WTC11 (cell line): ENCODE measurements around the gene ZNF75A. TPM values are rescaled to one million over a fixed set of nuclear protein-coding genes. Genes with fewer than 3 reads are reported as not detected.
A peak's percentile ranks its signal among the peaks of the same experiment; 100 is the strongest.

Source experiments
- ATAC-seq: fragments of 200-7000 bp; cut with Tn5 transposase; 2 replicates; pipeline ENCODE4 v1.10.0; 2021; ENCODE audit warnings: mild to moderate bottlenecking, moderate library complexity
- CTCF ChIA-PET: fragments of 300-600 bp; sonication (Branson Sonifier 250); formaldehyde crosslinking; loops from one replicate; lab custom pipeline; 2021; ENCODE audit warnings: antibody characterized with exemption; lab: Charles Lee
- POLR2A ChIA-PET: fragments of 350-600 bp; sonication (Branson Sonifier 250); formaldehyde crosslinking; loops from one replicate; lab custom pipeline; 2021; ENCODE audit warnings: antibody characterized with exemption; lab: Charles Lee
- DNase-seq: peaks from one replicate; pipeline ENCODE4 v3.0.0; 2021; ENCODE audit warnings: low spot score
- H3K27ac Mint-ChIP-seq: 2 replicates; pipeline ENCODE4 v1.8.0; 2021; ENCODE audit warnings: mixed read lengths
- H3K27me3 Mint-ChIP-seq: 2 replicates; pipeline ENCODE4 v1.8.0; 2021; ENCODE audit warnings: low read depth, mild to moderate bottlenecking, moderate library complexity, mixed read lengths
- H3K36me3 Mint-ChIP-seq: 2 replicates; pipeline ENCODE4 v1.8.0; 2021; ENCODE audit warnings: mixed read lengths
- H3K4me1 Mint-ChIP-seq: 2 replicates; pipeline ENCODE4 v1.8.0; 2022; ENCODE audit warnings: mixed read lengths
- H3K4me3 Mint-ChIP-seq: 2 replicates; pipeline ENCODE4 v1.8.0; 2021; ENCODE audit warnings: mild to moderate bottlenecking, moderate library complexity, mixed read lengths
- H3K9me3 Mint-ChIP-seq: 2 replicates; pipeline ENCODE4 v1.8.0; 2021; ENCODE audit warnings: mixed read lengths
- AR ChIP-seq: fragments of 250-450 bp; sonication (Bioruptor Pico); IDR thresholded peaks from 2 replicates; pipeline ENCODE4 v1.9.0; 2021; ENCODE audit warnings: mild to moderate bottlenecking
- ATF1 ChIP-seq: sonication (generic); formaldehyde crosslinking; IDR thresholded peaks from 2 replicates; pipeline ENCODE4 v1.8.1; 2023; ENCODE audit warnings: mild to moderate bottlenecking, moderate library complexity, missing genetic modification reagents
- E2F4 ChIP-seq: sonication (generic); formaldehyde crosslinking; IDR thresholded peaks from 2 replicates; pipeline ENCODE4 v1.8.1; 2022; ENCODE audit warnings: low read depth, mild to moderate bottlenecking, moderate library complexity, missing genetic modification reagents, borderline replicate concordance
- FOXP1 ChIP-seq: sonication (generic); formaldehyde crosslinking; IDR thresholded peaks from 2 replicates; pipeline ENCODE4 v1.8.0; 2022; ENCODE audit warnings: missing genetic modification reagents, mild to moderate bottlenecking, moderate library complexity, borderline replicate concordance
- FOXP4 ChIP-seq: sonication (generic); formaldehyde crosslinking; IDR thresholded peaks from 2 replicates; pipeline ENCODE4 v1.8.0; 2022; ENCODE audit warnings: mild to moderate bottlenecking, missing genetic modification reagents
- GABPB1 ChIP-seq: sonication (generic); formaldehyde crosslinking; IDR thresholded peaks from 2 replicates; pipeline ENCODE4 v1.8.1; 2023; ENCODE audit warnings: mild to moderate bottlenecking, missing genetic modification reagents
- JAZF1 ChIP-seq: fragments of 250-450 bp; sonication (Bioruptor Pico); IDR thresholded peaks from 2 replicates; pipeline ENCODE4 v1.9.0; 2021; ENCODE audit warnings: moderate library complexity, mild to moderate bottlenecking, inconsistent platforms
- KAT7 ChIP-seq: sonication (generic); formaldehyde crosslinking; IDR thresholded peaks from 2 replicates; pipeline ENCODE4 v1.8.1; 2023; ENCODE audit warnings: missing genetic modification reagents, mild to moderate bottlenecking, borderline replicate concordance
- NFE2L1 ChIP-seq: sonication (generic); formaldehyde crosslinking; IDR thresholded peaks from 2 replicates; pipeline ENCODE4 v1.8.1; 2023; ENCODE audit warnings: missing genetic modification reagents
- NR2C2 ChIP-seq: sonication (generic); formaldehyde crosslinking; IDR thresholded peaks from 2 replicates; pipeline ENCODE4 v1.8.0; 2022; ENCODE audit warnings: mild to moderate bottlenecking, missing genetic modification reagents
- NR3C1 ChIP-seq: sonication (generic); formaldehyde crosslinking; conservative IDR thresholded peaks from 2 replicates; pipeline ENCODE4 v1.8.1; 2023; ENCODE audit warnings: low read depth, mild to moderate bottlenecking, missing genetic modification reagents
- OVOL2 ChIP-seq: fragments of 250-450 bp; sonication (Bioruptor Pico); IDR thresholded peaks from 2 replicates; pipeline ENCODE4 v1.9.0; 2021; ENCODE audit warnings: mild to moderate bottlenecking, borderline replicate concordance
- PRDM15 ChIP-seq: sonication (generic); formaldehyde crosslinking; IDR thresholded peaks from 2 replicates; pipeline ENCODE4 v1.8.0; 2022; ENCODE audit warnings: missing genetic modification reagents
- PREB ChIP-seq: sonication (generic); formaldehyde crosslinking; IDR thresholded peaks from 2 replicates; pipeline ENCODE4 v1.8.1; 2022; ENCODE audit warnings: mild to moderate bottlenecking, missing genetic modification reagents, moderate library complexity, borderline replicate concordance
- RORB ChIP-seq: fragments of 250-450 bp; sonication (Bioruptor Pico); IDR thresholded peaks from 2 replicates; pipeline ENCODE4 v1.9.0; 2021; ENCODE audit warnings: mild to moderate bottlenecking
- SMAD3 ChIP-seq: sonication (generic); formaldehyde crosslinking; IDR thresholded peaks from 2 replicates; pipeline ENCODE4 v1.8.0; 2022; ENCODE audit warnings: missing genetic modification reagents, mild to moderate bottlenecking, borderline replicate concordance
- SOX15 ChIP-seq: fragments of 250-450 bp; sonication (Bioruptor Pico); IDR thresholded peaks from 2 replicates; pipeline ENCODE4 v1.9.0; 2021; ENCODE audit warnings: mild to moderate bottlenecking
- TP53 ChIP-seq: sonication (generic); formaldehyde crosslinking; IDR thresholded peaks from 2 replicates; pipeline ENCODE4 v1.8.1; 2023; ENCODE audit warnings: mild to moderate bottlenecking, missing genetic modification reagents
- USF1 ChIP-seq: sonication (generic); formaldehyde crosslinking; IDR thresholded peaks from 2 replicates; pipeline ENCODE4 v1.8.0; 2022; ENCODE audit warnings: mild to moderate bottlenecking, missing genetic modification reagents
- ZMAT4 ChIP-seq: fragments of 250-450 bp; sonication (Bioruptor Pico); IDR thresholded peaks from 2 replicates; pipeline ENCODE4 v1.9.0; 2021; ENCODE audit warnings: mild to moderate bottlenecking
- ZNF232 ChIP-seq: sonication (generic); formaldehyde crosslinking; IDR thresholded peaks from 2 replicates; pipeline ENCODE4 v1.8.0; 2022; ENCODE audit warnings: mild to moderate bottlenecking, missing genetic modification reagents
- ZNF263 ChIP-seq: sonication (generic); formaldehyde crosslinking; IDR thresholded peaks from 2 replicates; pipeline ENCODE4 v1.8.1; 2022; ENCODE audit warnings: low read depth, mild to moderate bottlenecking, moderate library complexity, missing genetic modification reagents
- ZNF671 ChIP-seq: fragments of 250-450 bp; sonication (Bioruptor Pico); IDR thresholded peaks from 2 replicates; pipeline ENCODE4 v1.8.0; 2021; ENCODE audit warnings: mild to moderate bottlenecking
- total RNA-seq: library from RNA; stranded (reverse); gene quantifications from 3 replicates; pipeline ENCODE4 v1.2.3, GENCODE V29; 2021

Gene ZNF75A
- total RNA-seq, 1 experiment from 2014 or later, result 31.5 TPM

- peak; percentile 47 for TF ChIP-seq PRDM15 (CRISPR knock-in tag)
- peak; percentile 86 for TF ChIP-seq NR2C2 (CRISPR knock-in tag)
- peak; percentile 88; the same call in 1 of the 2 replicates for TF ChIP-seq TP53
- peak; percentile 75; the same call in 1 of the 2 replicates for TF ChIP-seq ATF1 (CRISPR knock-in tag)
- peak; percentile 73 for TF ChIP-seq USF1
- TF ChIP-seq KAT7, result peak; percentile 47
- no peak for TF ChIP-seq SOX15
- TF ChIP-seq NR3C1 (CRISPR knock-in tag), result no peak
- TF ChIP-seq ZNF263 (CRISPR knock-in tag), result peak; percentile 65
- TF ChIP-seq SMAD3, result peak; percentile 80; the same call in 1 of the 2 replicates
- TF ChIP-seq OVOL2 (CRISPR knock-in tag), result no peak
- no peak for TF ChIP-seq JAZF1
- no peak for TF ChIP-seq RORB (CRISPR knock-in tag)
- TF ChIP-seq PREB (CRISPR knock-in tag), result peak; percentile 90; the same call in 1 of the 2 replicates
- TF ChIP-seq ZMAT4 (CRISPR knock-in tag), result no peak
- TF ChIP-seq ZNF671 (CRISPR knock-in tag), result no peak
- peak; percentile 81 for TF ChIP-seq ZNF232 (CRISPR knock-in tag)
These were observed at the start of gene ZNF75A, which contains the start of gene TIGD7 (continued) for GRCh38 chr16:3305109-3306068.

GRCh38 chr16:3256146-3256865 lies 49.0 kb upstream of the ZNF75A start, which contains the start of gene MEFV:
Gene MEFV (minus strand): TSS chr16:3256633. CDS start chr16:3256587, 46 bp downstream.
- ChIA-PET POLR2A (interaction anchor here (0.6 kb wide), 1 partner anchor 16 kb away, joined by 3 read pairs; no protein-coding TSS in a partner anchor), CTCF (interaction anchor here (1.2 to 1.5 kb wide), 2 partner anchors 11 to 22 kb away, joined by 3 to 5 read pairs; partner anchors contain the start of gene ZNF200)
- no peaks in the 10 kb centered on the region for H3K36me3 Mint-ChIP-seq
- ATAC-seq (no peak), DNase-seq (no peak)
- H3K4me3 Mint-ChIP-seq, result no peak within 1 kb of the TSS
- H3K27me3 Mint-ChIP-seq, result peaks cover 56% of the 10 kb centered on the region
- H3K4me1 Mint-ChIP-seq, result no peaks in the 10 kb centered on the region
- H3K27ac Mint-ChIP-seq, result no peak within 1 kb of the TSS
- H3K9me3 Mint-ChIP-seq, result peaks cover 9% of the 10 kb centered on the region
- TF ChIP-seq FOXP4 (no peak), FOXP1 (no peak), E2F4 (CRISPR knock-in tag) (no peak), NFE2L1 (CRISPR knock-in tag) (no peak), GABPB1 (no peak), JAZF1 (no peak), AR (no peak)
